Posterior vena cava (tissue), 2 donors: ENCODE measurements around the gene SPECC1. TPM values are rescaled to one million over a fixed set of nuclear protein-coding genes. Genes with fewer than 3 reads are reported as not detected.
"Not testable (repeated sequence)": the region's sequence is repeated elsewhere in the genome, so short reads cannot be mapped to it uniquely, and the experiment has no call there.

Experiments used
- DNase-seq: peaks from one replicate; pipeline ENCODE4 v3.0.0-alpha.2; 2020; ENCODE audit warnings: low spot score
- intact Hi-C, 2 donors: fragments of 100-400 bp; cut with DNase I; formaldehyde crosslinking; loops; one replicate each; pipeline versions ENCODE4 v1.14.1 to v1.14.2; 2022 to 2023
- total RNA-seq, 2 donors: library from RNA; stranded (reverse); fragmentation: NEBNext Ultra II Directional; extraction: Animal tissue kit (Norgen Biotek cat#: 25700); gene quantifications; one replicate each; pipeline ENCODE4 v1.2.1, GENCODE V29; 2021
- donor health status: DM: yes; HTN: yes; CAD: no.
- donor health status: DM: yes; HTN: yes; CAD: no.

Gene SPECC1
- total RNA-seq, 2 donors from 2014 or later = 44.7 to 59.1 TPM

- intact Hi-C loops = no loop called here
- no peak for DNase-seq
Measured at GRCh38 chr17:19996502-19996901, 12.7 kb upstream of the SPECC1 start.

- DNase-seq = no peak
- intact Hi-C loops = loop anchor here in 1 of 2 donors (5.0 kb wide), 2 partner anchors 89 to 109 kb away; no protein-coding TSS in a partner anchor
Measured at GRCh38 chr17:20008242-20009051, 712 bp upstream of the SPECC1 start.

- intact Hi-C loops = loop anchor here in 1 of 2 donors (5.0 kb wide), 2 partner anchors 88 to 108 kb away; no protein-coding TSS in a partner anchor
- no peak for DNase-seq
Measured at GRCh38 chr17:20009052-20009301, 182 bp upstream of the SPECC1 start.

GRCh38 chr17:20010099-20010863 is 1.1 kb downstream of the SPECC1 start:
- DNase-seq = no peak
- intact Hi-C loops = no loop called here

GRCh38 chr17:20010936-20011335 is 1.8 kb downstream of the SPECC1 start:
- DNase-seq = no peak
- intact Hi-C loops = no loop called here

GRCh38 chr17:20012017-20012536 is 2.9 kb downstream of the SPECC1 start:
- no peak for DNase-seq
- intact Hi-C loops = no loop called here

GRCh38 chr17:20016475-20016992 is 7.4 kb downstream of the SPECC1 start:
- DNase-seq, intact Hi-C loops: not testable (repeated sequence)

- intact Hi-C loops = no loop called here
- no peak for DNase-seq
Measured at GRCh38 chr17:20022701-20023100, 13.5 kb downstream of the SPECC1 start.

- DNase-seq = no peak
- intact Hi-C loops = no loop called here
Measured at GRCh38 chr17:20026960-20027359, 17.8 kb downstream of the SPECC1 start.

GRCh38 chr17:20028443-20028842 is 19.3 kb downstream of the SPECC1 start:
- no peak for DNase-seq
- intact Hi-C loops = no loop called here

- DNase-seq = no peak
- intact Hi-C loops = loop anchor here in 1 of 2 donors (2.0 kb wide), 1 partner anchor 72 kb away; no protein-coding TSS in a partner anchor
Measured at GRCh38 chr17:20032636-20033035, 23.5 kb downstream of the SPECC1 start.

GRCh38 chr17:20033415-20033814 is 24.3 kb downstream of the SPECC1 start:
- no peak for DNase-seq
- intact Hi-C loops = loop anchor here in 1 of 2 donors (2.0 kb wide), 1 partner anchor 71 kb away; no protein-coding TSS in a partner anchor

- intact Hi-C loops = no loop called here
- no peak for DNase-seq
Measured at GRCh38 chr17:20035501-20035900, 26.3 kb downstream of the SPECC1 start.

GRCh38 chr17:20037286-20037685 is 28.1 kb downstream of the SPECC1 start:
- DNase-seq, intact Hi-C loops: not testable (repeated sequence)

GRCh38 chr17:20039037-20039436 is 29.9 kb downstream of the SPECC1 start:
- intact Hi-C loops = no loop called here
- DNase-seq = no peak

- DNase-seq = no peak
- intact Hi-C loops = no loop called here
Measured at GRCh38 chr17:20040216-20040615, 31.1 kb downstream of the SPECC1 start.

- intact Hi-C loops = no loop called here
- no peak for DNase-seq
Measured at GRCh38 chr17:20043021-20043420, 33.9 kb downstream of the SPECC1 start.

GRCh38 chr17:20045476-20045875 is 36.3 kb downstream of the SPECC1 start:
- intact Hi-C loops = no loop called here
- no peak for DNase-seq

- no peak for DNase-seq
- intact Hi-C loops = no loop called here
Measured at GRCh38 chr17:20046629-20047028, 37.5 kb downstream of the SPECC1 start.

GRCh38 chr17:20051624-20052023 is 42.5 kb downstream of the SPECC1 start:
- DNase-seq = no peak
- intact Hi-C loops = no loop called here
